Ammon's horn (tissue), 1 donor: ENCODE data around the gene TM9SF3.

Experiments
- DNase-seq: peaks from one replicate; pipeline ENCODE4 v3.0.0-alpha.2; 2016; ENCODE audit warnings: low spot score

The TM9SF3 gene

GRCh38 chr10:96586419-96587263, at the start of gene TM9SF3:
TSS of gene TM9SF3 (minus strand) at chr10:96587012. CDS start at chr10:96586835, 177 bp downstream.
- peak; percentile 95 for DNase-seq

GRCh38 chr10:96636551-96636950, 49.7 kb upstream of the TM9SF3 start:
- DNase-seq: no peak

GRCh38 chr10:96632974-96633710, 46.3 kb upstream of the TM9SF3 start:
- no peak for DNase-seq

- DNase-seq: no peak
Observed at GRCh38 chr10:96627292-96627691, 40.5 kb upstream of the TM9SF3 start.

DNA sequence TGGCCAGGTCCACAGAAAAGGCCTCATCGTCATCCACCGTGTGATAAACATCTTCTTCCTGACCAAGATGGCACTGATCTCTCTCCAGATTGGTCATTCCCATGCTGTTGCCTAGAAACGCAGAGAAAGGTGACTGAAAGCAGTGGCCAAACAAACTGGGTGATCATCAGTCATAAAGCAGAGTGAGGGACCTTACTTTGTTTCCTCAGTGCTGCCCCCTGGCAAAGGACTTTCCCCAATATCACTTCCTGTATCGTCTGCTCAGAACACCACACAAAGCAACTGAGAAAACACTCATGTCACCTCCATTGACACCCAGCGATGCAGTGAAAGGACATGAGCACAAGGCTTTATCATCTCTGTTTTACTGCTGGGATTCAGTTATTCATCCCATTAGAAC, 40.0 kb upstream of the TM9SF3 start:
- no peak for DNase-seq

GRCh38 chr10:96625173-96625572, 38.4 kb upstream of the TM9SF3 start:
- no peak for DNase-seq

GRCh38 chr10:96622013-96622787, 35.4 kb upstream of the TM9SF3 start:
- DNase-seq: no peak

GRCh38 chr10:96619796-96620773, 33.3 kb upstream of the TM9SF3 start:
- DNase-seq: no peak

GRCh38 chr10:96619120-96619519, 32.3 kb upstream of the TM9SF3 start:
- no peak for DNase-seq

GRCh38 chr10:96618653-96619052, 31.8 kb upstream of the TM9SF3 start:
- DNase-seq: peak; percentile 83

DNA sequence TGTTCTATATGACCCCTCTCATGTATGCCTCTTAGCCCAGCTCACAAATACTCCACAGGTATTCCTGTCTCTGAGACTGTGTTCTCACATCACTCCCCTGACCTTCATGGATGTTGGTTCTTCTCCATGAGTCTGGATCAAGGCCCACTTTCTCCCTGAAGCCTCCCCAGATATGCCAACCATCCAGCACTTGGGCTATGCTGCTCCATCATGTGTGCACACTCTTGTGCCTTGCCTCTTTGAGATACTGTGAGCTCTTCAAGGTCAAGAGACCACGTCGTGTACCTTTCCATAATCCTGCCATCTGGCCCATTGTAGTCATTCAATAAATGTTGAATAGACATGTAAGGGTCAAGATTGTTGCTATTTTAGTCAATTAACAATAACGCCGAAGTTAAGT, 30.1 kb upstream of the TM9SF3 start:
- no peak for DNase-seq

DNA sequence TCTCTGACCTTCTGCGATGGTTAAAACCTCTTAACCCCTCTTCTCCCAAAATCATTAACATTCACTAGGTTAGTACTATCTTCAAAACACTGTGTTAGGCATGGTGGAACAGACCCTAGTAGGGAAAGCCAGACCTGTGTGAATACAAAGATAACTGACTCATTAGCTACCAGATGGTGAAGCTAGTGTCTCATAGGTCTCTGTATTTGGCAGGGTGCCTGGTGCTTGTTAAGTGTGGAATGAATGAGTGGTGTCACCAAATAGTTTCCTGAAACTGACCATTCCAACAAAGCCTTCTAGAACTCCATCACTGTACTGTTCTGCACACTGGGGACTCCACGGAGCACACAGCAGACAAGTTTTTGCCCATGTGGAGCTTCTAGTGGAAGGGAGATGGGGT, 27.7 kb upstream of the TM9SF3 start:
- peak; percentile 28 for DNase-seq

DNA sequence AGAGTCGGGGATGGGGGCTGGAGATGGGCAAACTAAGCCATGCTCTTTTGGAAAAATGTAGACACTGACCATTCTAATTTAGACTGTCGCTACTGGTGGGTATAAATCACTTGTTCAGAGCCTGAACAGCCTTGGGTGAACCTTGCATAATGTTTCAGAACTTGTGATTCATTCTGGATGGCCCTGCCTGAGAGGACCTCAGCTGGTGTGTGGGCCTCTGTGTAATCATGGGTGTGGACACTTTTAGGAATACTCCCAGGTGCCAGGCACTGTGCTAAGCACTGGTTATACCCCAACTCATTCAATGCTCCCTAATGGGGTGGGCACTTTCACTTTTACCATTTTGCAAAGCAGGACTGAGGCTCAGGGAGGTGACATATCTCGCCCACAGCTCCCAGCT, 26.8 kb upstream of the TM9SF3 start:
- DNase-seq: no peak

DNA sequence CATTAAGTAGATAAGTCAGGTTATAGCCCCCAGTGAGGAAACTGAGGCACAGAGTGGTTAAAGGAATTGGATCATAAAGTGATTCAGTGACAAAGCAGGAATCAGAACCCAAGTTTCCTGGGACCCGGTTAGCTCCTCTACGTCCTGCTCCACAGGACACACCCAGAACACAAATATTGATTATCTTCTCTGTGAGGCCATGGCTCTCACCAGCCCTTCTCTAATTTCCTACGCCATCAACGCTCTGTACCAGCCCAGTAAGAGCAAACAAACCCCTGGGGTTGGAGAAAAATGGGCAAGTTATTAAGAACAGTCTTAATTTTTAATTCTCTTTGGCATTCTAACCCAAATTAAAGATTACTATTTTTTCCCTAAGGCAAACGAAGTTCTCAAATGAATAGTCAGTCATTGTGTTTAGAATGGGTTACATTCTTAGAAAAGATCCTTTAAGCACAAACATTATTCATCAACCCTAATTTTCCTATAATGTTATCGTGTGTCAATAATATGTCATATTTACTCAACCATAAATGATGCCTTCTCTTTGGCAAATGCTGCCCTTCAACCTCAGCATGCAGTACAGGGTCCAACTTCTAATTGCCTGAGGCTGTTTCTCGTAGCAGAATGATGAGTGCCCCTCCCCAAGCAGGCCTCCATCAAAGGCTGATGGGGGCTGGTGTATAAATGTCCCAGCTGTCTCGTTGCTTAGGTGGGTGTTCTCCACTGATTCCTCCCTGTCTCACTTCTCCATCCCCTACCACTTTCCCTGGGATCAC, 25.4 kb upstream of the TM9SF3 start:
- no peak for DNase-seq

DNA sequence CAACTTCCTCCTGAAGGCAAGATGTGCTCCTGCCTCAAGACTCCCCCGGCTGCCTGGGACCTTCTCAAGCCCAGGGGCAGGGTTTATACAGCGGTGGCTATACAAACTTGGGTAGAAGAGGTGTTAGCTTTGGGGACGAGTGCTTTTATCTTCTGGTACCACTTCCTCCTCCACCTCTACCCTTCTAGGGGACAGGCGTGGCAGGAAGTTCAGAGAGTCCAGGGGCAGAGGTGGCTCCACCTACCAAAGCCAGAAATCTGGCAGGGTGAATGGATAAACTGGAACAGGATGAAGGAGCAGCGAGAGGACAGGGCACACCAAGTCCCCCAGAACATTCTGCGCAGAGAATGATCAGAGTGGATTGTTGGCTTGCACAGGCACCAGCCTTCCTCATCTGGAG, 24.0 kb upstream of the TM9SF3 start:
- no peak for DNase-seq

GRCh38 chr10:96609510-96609909, 22.7 kb upstream of the TM9SF3 start:
- DNase-seq: no peak

- no peak for DNase-seq
Observed at GRCh38 chr10:96608805-96609204, 22.0 kb upstream of the TM9SF3 start.

GRCh38 chr10:96608262-96608661, 21.4 kb upstream of the TM9SF3 start:
- DNase-seq: no peak

DNA sequence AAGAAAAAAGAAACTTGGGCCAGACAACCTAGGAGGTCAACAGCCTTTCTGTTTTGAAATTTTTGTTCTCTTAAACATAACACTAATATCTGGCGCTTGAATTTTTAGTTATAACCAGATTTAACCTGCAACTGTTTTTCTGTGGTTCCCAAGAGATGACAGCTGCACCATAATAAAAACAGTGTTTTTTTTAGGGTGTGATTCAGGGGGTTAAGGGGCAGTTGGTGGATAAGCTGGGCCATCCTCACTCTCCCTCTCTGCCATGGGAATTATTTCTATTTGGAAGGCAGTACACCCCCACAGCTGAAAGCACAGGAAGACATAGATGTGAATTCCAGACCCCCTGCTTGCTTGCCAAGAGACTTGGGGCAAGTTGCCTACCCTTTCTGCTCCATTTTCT, 20.1 kb upstream of the TM9SF3 start:
- no peak for DNase-seq

- DNase-seq: no peak
Observed at GRCh38 chr10:96606216-96606615, 19.4 kb upstream of the TM9SF3 start.

GRCh38 chr10:96600337-96600736, 13.5 kb upstream of the TM9SF3 start:
- no peak for DNase-seq
